Measurements from ENCODE around the gene IFI27L2.
"Not testable (repeated sequence)": the region's sequence is repeated elsewhere in the genome, so short reads cannot be mapped to it uniquely, and the experiment has no call there.

IFI27L2 gene

DNA sequence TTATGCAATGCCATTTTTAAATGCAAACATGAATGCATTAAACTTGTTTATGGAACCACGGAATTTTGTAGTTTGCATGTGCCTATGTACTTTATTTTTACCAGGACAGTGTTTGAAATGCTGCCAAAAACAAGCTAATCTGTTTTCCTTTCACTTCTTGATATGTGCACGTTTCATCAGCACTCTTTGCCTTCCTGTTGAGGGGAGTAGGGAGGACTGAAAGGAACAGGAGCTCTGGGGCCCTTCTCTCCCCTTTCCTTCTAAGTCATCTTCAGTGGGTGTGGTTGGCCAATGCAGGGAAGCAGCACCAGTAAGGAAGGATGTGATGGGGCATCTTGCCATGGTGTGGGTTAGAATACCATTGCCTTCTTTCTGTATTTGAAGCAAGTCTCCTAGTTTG is 32.6 kb upstream of the IFI27L2 start:
- H3K27me3 ChIP-seq (replicated peaks; ENCODE audit: control insufficient read depth, insufficient read depth, low read length): 0 out of 2 replicates have a peak, but pooled peaks cover 1% of the 10 kb centered on the region
- TF ChIP-seq, protein P1, sequence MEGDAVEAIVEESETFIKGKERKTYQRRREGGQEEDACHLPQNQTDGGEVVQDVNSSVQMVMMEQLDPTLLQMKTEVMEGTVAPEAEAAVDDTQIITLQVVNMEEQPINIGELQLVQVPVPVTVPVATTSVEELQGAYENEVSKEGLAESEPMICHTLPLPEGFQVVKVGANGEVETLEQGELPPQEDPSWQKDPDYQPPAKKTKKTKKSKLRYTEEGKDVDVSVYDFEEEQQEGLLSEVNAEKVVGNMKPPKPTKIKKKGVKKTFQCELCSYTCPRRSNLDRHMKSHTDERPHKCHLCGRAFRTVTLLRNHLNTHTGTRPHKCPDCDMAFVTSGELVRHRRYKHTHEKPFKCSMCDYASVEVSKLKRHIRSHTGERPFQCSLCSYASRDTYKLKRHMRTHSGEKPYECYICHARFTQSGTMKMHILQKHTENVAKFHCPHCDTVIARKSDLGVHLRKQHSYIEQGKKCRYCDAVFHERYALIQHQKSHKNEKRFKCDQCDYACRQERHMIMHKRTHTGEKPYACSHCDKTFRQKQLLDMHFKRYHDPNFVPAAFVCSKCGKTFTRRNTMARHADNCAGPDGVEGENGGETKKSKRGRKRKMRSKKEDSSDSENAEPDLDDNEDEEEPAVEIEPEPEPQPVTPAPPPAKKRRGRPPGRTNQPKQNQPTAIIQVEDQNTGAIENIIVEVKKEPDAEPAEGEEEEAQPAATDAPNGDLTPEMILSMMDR (IDR thresholded peaks at IDR 0.05; ENCODE audit: insufficient read depth, low read length, poor library complexity, severe bottlenecking): no peak
- DNase-seq (ENCODE audit: extremely low read depth, insufficient read length): no peak
- no peaks in the 10 kb centered on the region for H3K36me3 ChIP-seq (ENCODE audit: control insufficient read depth, insufficient read depth, low read length)
- no peak overlapping the region for H3K4me3 ChIP-seq (replicated peaks; ENCODE audit: low read depth, low read length)

DNA sequence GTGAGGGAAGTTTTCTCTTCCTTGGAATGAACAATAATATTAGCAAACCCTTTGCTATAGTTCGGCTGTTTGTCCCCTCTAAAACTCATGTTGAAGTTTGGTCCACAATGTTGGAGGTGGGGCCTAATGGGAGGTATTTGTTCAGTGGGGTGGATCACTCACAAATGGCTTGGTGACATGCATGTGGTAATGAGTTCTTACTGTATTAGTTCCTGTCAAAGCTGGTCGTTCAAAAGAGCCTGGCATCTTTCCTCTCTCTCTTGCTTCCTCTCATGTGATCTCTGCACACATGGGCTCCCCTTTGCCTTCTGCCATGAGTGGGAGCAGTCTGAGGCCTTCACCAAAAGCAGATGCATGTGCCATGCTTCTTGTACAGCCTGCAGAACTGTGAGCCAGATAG is 31.7 kb upstream of the IFI27L2 start:
- Histone ChIP-seq H3K27me3 (replicated peaks; ENCODE audit: control insufficient read depth, insufficient read depth, low read length) (0 out of 2 replicates have a peak, but pooled peaks cover 1% of the 10 kb centered on the region), H3K4me3 (replicated peaks; ENCODE audit: low read depth, low read length) (no peak overlapping the region), H3K36me3 (ENCODE audit: control insufficient read depth, insufficient read depth, low read length) (no peaks in the 10 kb centered on the region)
- no peak for DNase-seq (ENCODE audit: extremely low read depth, insufficient read length)
- TF ChIP-seq, protein P1 (IDR thresholded peaks at IDR 0.05; ENCODE audit: insufficient read depth, low read length, poor library complexity, severe bottlenecking): no peak

DNA sequence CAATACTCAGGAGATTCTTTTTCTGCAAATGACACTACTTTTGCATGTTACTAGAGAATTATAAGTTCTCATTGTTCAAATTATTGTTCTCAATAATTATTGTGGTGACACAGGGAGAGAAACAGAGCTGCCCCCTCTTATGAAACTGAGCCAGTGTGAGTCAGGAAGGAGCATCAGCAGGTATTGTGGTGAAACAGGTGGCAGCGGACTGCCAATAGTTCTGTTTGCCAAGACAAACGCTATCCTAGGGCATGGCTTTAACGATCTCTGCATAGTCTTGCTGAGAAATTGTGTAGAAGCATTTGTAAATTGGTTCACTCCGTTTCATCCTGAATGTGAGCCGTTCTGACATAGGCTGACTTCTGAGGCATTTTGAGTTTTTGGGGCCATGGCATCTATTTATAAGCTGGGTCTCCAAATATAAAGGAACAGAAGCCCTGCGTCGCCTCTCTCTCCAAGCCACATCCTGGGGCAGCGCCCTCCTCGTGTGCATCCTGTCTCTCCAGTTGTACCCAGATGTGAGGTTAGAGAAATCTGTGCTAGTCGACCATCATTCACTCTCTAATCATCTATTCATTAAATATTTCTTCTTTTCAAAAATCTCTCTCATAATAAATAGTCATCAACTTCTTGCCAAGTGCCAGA is 29.0 kb upstream of the IFI27L2 start:
- TF ChIP-seq, protein P1 (IDR thresholded peaks at IDR 0.05; ENCODE audit: insufficient read depth, low read length, poor library complexity, severe bottlenecking): no peak
- DNase-seq (ENCODE audit: extremely low read depth, insufficient read length): no peak

DNA sequence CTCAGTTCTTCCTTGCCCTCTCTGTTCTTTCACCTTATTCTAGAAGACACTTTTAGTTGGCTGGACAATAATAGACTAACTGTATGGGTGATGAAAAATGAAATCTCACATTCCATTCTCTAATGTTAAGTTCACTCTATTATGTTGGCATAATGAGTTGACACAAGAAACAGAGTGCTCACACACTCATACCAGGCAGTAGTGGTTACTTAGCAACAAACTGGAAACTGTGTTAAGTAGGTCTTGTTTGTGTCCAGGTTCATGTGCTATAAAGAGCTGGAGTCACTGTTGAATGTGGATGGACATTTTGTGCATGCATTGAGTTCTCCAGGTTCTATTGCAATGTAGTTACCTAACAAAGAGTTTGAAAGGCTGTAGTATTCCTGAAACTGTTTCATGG is 27.8 kb upstream of the IFI27L2 start:
- no peak for DNase-seq (ENCODE audit: extremely low read depth, insufficient read length)
- Histone ChIP-seq H3K36me3 (ENCODE audit: control insufficient read depth, insufficient read depth, low read length) (no peaks in the 10 kb centered on the region), H3K4me3 (replicated peaks; ENCODE audit: low read depth, low read length) (no peak overlapping the region), H3K27me3 (replicated peaks; ENCODE audit: control insufficient read depth, insufficient read depth, low read length) (peaks cover 1% of the 10 kb centered on the region; the same call in 1 of the 2 replicates)
- TF ChIP-seq, protein P1 (IDR thresholded peaks at IDR 0.05; ENCODE audit: insufficient read depth, low read length, poor library complexity, severe bottlenecking): no peak

More for the DNA sequence above, 29.0 kb upstream of the IFI27L2 start:
- no peak overlapping the region for H3K4me3 ChIP-seq (replicated peaks; ENCODE audit: low read depth, low read length)
- H3K36me3 ChIP-seq (ENCODE audit: control insufficient read depth, insufficient read depth, low read length): no peaks in the 10 kb centered on the region
- H3K27me3 ChIP-seq (replicated peaks; ENCODE audit: control insufficient read depth, insufficient read depth, low read length): peaks cover 1% of the 10 kb centered on the region; the same call in 1 of the 2 replicates

DNA sequence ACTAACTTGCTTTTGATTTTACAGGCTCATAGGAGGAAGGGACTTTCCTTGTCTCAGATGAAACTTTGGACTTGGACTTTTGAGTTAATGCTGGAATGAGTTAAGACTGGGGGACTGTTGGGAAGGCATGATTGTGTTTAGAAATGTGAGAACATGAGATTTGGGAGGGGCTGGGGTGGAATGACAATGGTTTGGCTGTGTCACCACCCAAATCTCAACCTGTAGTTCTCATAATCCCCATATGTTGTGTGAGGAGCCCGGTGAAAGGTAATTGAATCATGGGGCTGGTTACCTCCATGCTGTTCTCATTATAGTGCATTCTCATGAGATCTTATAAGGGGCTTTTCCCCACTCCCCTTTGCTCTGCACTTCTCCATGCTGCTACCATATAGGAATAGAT is 26.7 kb upstream of the IFI27L2 start:
- H3K36me3 ChIP-seq (ENCODE audit: control insufficient read depth, insufficient read depth, low read length); DNase-seq (ENCODE audit: extremely low read depth, insufficient read length); H3K27me3 ChIP-seq (replicated peaks; ENCODE audit: control insufficient read depth, insufficient read depth, low read length); H3K4me3 ChIP-seq (replicated peaks; ENCODE audit: low read depth, low read length): not testable (repeated sequence)

DNA sequence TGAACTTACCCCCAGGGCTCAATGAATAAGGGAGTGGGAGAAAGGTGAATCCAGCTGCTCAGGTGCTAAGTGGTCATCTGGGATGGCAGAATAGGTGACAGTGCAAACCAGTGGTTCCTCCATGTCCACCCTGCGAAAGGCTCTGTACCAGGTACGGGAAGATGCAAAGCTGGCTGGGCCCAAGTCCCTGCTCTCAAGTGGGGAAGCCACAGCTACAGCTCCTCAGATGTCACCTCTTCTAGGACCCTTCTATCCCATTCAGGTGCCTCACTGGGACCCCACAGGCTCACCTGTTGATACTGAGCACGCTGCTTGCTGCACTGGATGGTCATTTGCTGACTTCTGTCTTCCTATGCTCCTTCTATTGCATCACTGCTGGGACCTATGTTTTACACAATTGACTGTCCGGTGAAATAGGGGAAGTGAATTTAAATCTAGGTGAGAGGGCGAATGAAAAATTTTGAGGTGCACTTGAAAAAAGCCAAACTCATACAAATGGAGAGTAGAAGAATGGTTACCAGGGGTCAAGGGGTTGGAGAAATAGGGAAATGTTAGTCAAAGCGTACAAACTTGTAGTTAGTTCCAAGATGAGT is 24.4 kb upstream of the IFI27L2 start:
- TF ChIP-seq, protein P1 (IDR thresholded peaks at IDR 0.05; ENCODE audit: insufficient read depth, low read length, poor library complexity, severe bottlenecking): no peak
- peaks cover 1% of the 10 kb centered on the region; the same call in 1 of the 2 replicates for H3K27me3 ChIP-seq (replicated peaks; ENCODE audit: control insufficient read depth, insufficient read depth, low read length)
- no peak overlapping the region for H3K4me3 ChIP-seq (replicated peaks; ENCODE audit: low read depth, low read length)
- DNase-seq (ENCODE audit: extremely low read depth, insufficient read length): no peak
- H3K36me3 ChIP-seq (ENCODE audit: control insufficient read depth, insufficient read depth, low read length): no peaks in the 10 kb centered on the region

Data from GM06990 (cell line).